GM23248 (cell line): ENCODE data around the gene NXPH4. TPM values are rescaled to one million over a fixed set of nuclear protein-coding genes. Genes with fewer than 3 reads are reported as not detected.

Experiments used
- DNase-seq: peaks from one replicate; pipeline ENCODE4 v3.0.0-alpha.2; 2015
- H2AFZ ChIP-seq: fragments of 200-600 bp; sonication (generic); 2 replicates; pipeline ENCODE4 v1.6.1; 2016; ENCODE audit warnings: antibody characterized with exemption
- H3F3A ChIP-seq: fragments of 200-600 bp; sonication (generic); 2 replicates; pipeline ENCODE4 v1.6.1; 2016; ENCODE audit warnings: mild to moderate bottlenecking, antibody characterized with exemption, mixed run types; ENCODE audit not compliant: insufficient read depth
- H3K27ac ChIP-seq: fragments of 200-600 bp; sonication (generic); 2 replicates; pipeline ENCODE4 v1.5.1; 2016; ENCODE audit warnings: mild to moderate bottlenecking
- H3K27me3 ChIP-seq: fragments of 200-600 bp; sonication (generic); replicated peaks from 2 replicates; pipeline ENCODE4 v1.6.1; 2016; ENCODE audit warnings: mild to moderate bottlenecking; ENCODE audit not compliant: insufficient read depth
- H3K36me3 ChIP-seq: fragments of 200-600 bp; sonication (generic); 2 replicates; pipeline ENCODE4 v1.6.1; 2016; ENCODE audit warnings: low read depth, mild to moderate bottlenecking
- H3K4me1 ChIP-seq: fragments of 200-600 bp; sonication (generic); 2 replicates; pipeline ENCODE4 v1.6.1; 2016; ENCODE audit warnings: mild to moderate bottlenecking; ENCODE audit not compliant: insufficient read depth
- H3K4me2 ChIP-seq: fragments of 200-600 bp; sonication (generic); one replicate; pipeline ENCODE4 v1.6.1; 2016; ENCODE audit warnings: mild to moderate bottlenecking; ENCODE audit not compliant: unreplicated experiment
- H3K4me3 ChIP-seq: fragments of 200-600 bp; sonication (generic); 2 replicates; pipeline ENCODE4 v1.5.1; 2016; ENCODE audit warnings: mild to moderate bottlenecking
- H3K79me2 ChIP-seq: fragments of 200-600 bp; sonication (generic); 2 replicates; pipeline ENCODE4 v1.6.1; 2016; ENCODE audit warnings: mild to moderate bottlenecking; ENCODE audit not compliant: insufficient read depth
- H3K9ac ChIP-seq: fragments of 200-600 bp; sonication (generic); 2 replicates; pipeline ENCODE4 v1.6.1; 2016; ENCODE audit warnings: mild to moderate bottlenecking
- H3K9me2 ChIP-seq: fragments of 200-600 bp; sonication (generic); 2 replicates; pipeline ENCODE4 v1.6.1; 2016; ENCODE audit warnings: mixed run types, mild to moderate bottlenecking, moderate library complexity; ENCODE audit not compliant: insufficient read depth
- H3K9me3 ChIP-seq: fragments of 200-600 bp; sonication (generic); one replicate; pipeline ENCODE4 v1.6.1; 2017; ENCODE audit warnings: low read depth
- H4K20me1 ChIP-seq: fragments of 200-600 bp; sonication (generic); 2 replicates; pipeline ENCODE4 v1.6.0; 2016; ENCODE audit not compliant: insufficient read depth
- EZH2 ChIP-seq: fragments of 200-600 bp; sonication (generic); IDR thresholded peaks from 2 replicates; pipeline ENCODE4 v1.6.1; 2018; ENCODE audit warnings: antibody characterized with exemption, mild to moderate bottlenecking; ENCODE audit not compliant: insufficient read depth, poor library complexity, severe bottlenecking
- EZH2phosphoT487 ChIP-seq: fragments of 200-600 bp; sonication (generic); IDR thresholded peaks from 2 replicates; pipeline ENCODE4 v1.6.1; 2018; ENCODE audit warnings: antibody characterized with exemption, moderate library complexity, mild to moderate bottlenecking, low read depth; ENCODE audit not compliant: insufficient read depth
- WGBS, 2 experiments: methylation state at CpG; one replicate each; pipeline ENCODE4 v1.1.6; 2015 to 2017; ENCODE audit warnings: low lambda C conversion rate in 2 of 2, low coverage in 1 of 2; ENCODE audit errors: missing lambda C conversion rate in 2 of 2; 5-methylcytosine and 5-hydroxymethylcytosine counted together
- in situ Hi-C: fragments of 300-500 bp; cut with MboI; formaldehyde crosslinking; loops from 2 replicates; pipeline ENCODE4 v1.15.0; 2020
- polyA plus RNA-seq: library from polyadenylated mRNA; unstranded; fragments of >200 nt; fragmentation: Nextera tagmentation; extraction: Ambion mirVana; gene quantifications from 2 replicates; pipeline ENCODE4 v1.2.1, GENCODE V29; 2016
- total RNA-seq: library from RNA; depleted of rRNA; stranded (reverse); fragments of >200 nt; shearing (Covaris generic); gene quantifications from 2 replicates; pipeline ENCODE4 v1.2.3, GENCODE V29; 2014

NXPH4 gene
- total and polyA plus RNA-seq, 2 experiments from 2014 or later, result 5.4 to 5.7 TPM

DNA sequence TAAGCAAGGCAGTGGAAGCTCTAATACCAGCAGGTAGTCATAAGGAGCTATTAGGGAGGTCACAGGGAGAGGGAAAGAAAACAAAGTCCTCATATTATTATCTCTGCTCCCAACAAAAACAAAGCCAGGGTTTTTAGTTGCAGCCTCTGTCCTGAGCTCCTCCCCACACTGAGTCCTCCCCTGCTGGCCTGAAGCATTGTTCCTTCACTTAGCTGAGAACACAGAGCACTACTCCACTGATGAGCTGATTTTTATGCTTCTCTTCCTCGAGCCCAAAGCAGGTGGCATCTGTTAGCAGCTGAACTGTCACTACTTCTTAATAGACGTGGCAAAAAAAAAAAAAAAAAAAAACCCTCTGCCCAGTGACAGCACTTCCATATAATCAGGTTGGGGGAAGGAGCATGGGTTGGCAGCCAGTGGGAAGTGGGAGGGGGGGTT is 44.9 kb downstream of the NXPH4 start:
- Histone ChIP-seq H3F3A (0 out of 2 replicates have a peak, but pooled peaks cover 5% of the 10 kb centered on the region), H3K4me2 (no peak overlapping the region), H3K9me2 (no peaks in the 10 kb centered on the region), H3K36me3 (peaks cover 27% of the 10 kb centered on the region), H3K4me3 (no peak overlapping the region), H3K27me3 (no peaks in the 10 kb centered on the region), H3K9me3 (no peaks in the 10 kb centered on the region), H4K20me1 (no peaks in the 10 kb centered on the region), H3K9ac (no peak overlapping the region), H3K4me1 (no peaks in the 10 kb centered on the region), H2AFZ (no peak overlapping the region), H3K79me2 (no peaks in the 10 kb centered on the region), H3K27ac (no peak overlapping the region)
- in situ Hi-C loops, result no loop called here
- WGBS, 2 experiments, result 54 to 62% methylated on average over 2 of the region's 2 CpGs
- no peak for DNase-seq
- TF ChIP-seq EZH2phosphoT487 (no peak), EZH2 (no peak)

DNA sequence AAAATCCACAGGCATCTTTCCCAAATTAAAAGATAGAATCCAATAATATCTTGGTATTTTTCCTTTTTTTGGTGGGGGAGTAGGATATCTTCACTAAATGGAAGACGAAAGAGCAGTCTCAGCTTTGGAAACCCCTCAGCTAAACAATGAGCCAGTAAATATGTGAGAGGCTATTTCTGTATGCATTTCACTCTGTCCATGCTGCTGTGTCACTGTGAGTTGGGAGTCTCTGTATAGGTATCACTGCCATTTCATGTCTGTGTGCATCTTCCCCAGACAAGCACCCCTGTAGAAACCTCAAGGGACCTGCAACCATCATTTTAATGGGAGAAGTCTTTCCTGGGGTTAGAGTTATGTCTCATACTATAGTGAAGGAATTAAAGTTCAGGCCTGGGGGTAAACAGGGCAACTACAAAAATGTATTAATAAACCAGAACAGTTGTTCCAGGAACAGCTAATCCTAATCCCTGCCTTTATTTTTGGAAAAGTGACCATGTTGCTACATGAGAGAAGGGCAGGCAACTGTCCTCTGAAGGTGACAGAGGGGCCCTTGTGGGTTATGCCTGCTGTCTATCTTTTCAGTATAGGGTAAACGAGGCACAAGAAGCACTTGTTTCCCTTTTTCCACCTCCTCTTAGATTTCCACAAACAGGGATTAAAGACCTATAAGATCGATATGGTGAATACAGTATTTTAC is 45.7 kb downstream of the NXPH4 start:
- WGBS, 2 experiments, result 82 to 88% methylated on average over 3 of the region's 3 CpGs
- Histone ChIP-seq H3K4me2 (no peak overlapping the region), H3K27me3 (no peaks in the 10 kb centered on the region), H3K36me3 (peaks cover 25% of the 10 kb centered on the region), H3K79me2 (no peaks in the 10 kb centered on the region), H3K27ac (no peak overlapping the region), H2AFZ (no peak overlapping the region), H3F3A (0 out of 2 replicates have a peak, but pooled peaks cover 5% of the 10 kb centered on the region), H3K4me1 (no peaks in the 10 kb centered on the region), H3K9ac (no peak overlapping the region), H3K9me2 (no peaks in the 10 kb centered on the region), H3K9me3 (no peaks in the 10 kb centered on the region), H4K20me1 (no peaks in the 10 kb centered on the region), H3K4me3 (no peak overlapping the region)
- no peak for DNase-seq
- in situ Hi-C loops, result no loop called here
- TF ChIP-seq EZH2phosphoT487 (no peak), EZH2 (no peak)

DNA sequence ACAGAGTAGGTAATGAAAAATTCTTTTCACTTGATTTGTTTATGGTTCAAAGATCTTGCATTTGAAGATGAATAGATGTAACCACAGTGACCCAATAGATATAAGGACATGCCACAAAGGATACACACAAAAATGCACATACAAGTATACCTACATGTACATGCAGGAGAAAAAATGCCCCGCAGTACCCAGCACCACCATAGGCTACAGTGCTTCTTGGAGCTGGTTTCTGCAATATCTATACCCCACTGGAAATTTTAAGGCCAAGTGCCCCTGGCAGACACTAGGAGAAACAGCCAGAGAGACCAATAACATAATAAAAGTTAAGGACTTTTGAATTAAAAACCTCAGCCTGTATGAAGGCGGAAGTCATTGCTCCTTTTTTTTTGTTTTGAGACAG is 46.5 kb downstream of the NXPH4 start:
- Histone ChIP-seq H3K4me3 (no peak overlapping the region), H3K9me3 (no peaks in the 10 kb centered on the region), H3K9me2 (no peaks in the 10 kb centered on the region), H4K20me1 (no peaks in the 10 kb centered on the region), H3K4me1 (no peaks in the 10 kb centered on the region), H2AFZ (no peak overlapping the region), H3K4me2 (no peak overlapping the region), H3K27ac (no peak overlapping the region), H3K79me2 (no peaks in the 10 kb centered on the region), H3K9ac (no peak overlapping the region), H3K36me3 (peaks cover 26% of the 10 kb centered on the region), H3K27me3 (no peaks in the 10 kb centered on the region), H3F3A (peaks cover 13% of the 10 kb centered on the region; the same call in 1 of the 2 replicates)
- no peak for DNase-seq
- in situ Hi-C loops, result no loop called here
- no peak for TF ChIP-seq EZH2phosphoT487
- no peak for TF ChIP-seq EZH2
- WGBS, 2 experiments, result 78 to 99% methylated on average over 2 of the region's 2 CpGs

DNA sequence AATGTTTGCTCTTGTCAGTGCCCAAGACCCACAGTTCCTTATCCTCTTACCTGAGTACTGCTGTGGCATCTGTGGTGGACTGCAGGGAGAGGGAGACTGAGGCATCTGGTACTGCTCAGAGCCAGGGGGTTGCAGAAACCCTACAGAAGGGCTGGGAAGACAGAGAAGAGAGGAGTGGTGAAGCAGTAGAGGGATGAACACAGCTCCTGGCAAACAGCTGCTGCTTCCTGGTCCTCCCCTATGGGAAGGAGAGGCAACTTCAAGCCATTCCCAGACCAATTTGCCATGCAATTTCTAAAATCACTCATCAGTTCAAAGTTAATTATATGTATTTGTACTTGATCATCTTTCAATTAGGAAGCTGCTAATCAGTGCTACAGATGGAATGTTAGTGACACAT is 50.1 kb downstream of the NXPH4 start:
- no peak overlapping the region for H2AFZ ChIP-seq
- H3K4me2 ChIP-seq, result no peak overlapping the region
- no peak for DNase-seq
- H3K4me3 ChIP-seq, result no peak overlapping the region
- H4K20me1 ChIP-seq, result no peaks in the 10 kb centered on the region
- H3K9ac ChIP-seq, result no peak overlapping the region
- H3K79me2 ChIP-seq, result no peaks in the 10 kb centered on the region
- H3K9me3 ChIP-seq, result no peaks in the 10 kb centered on the region
- no peak overlapping the region for H3K27ac ChIP-seq
- no peaks in the 10 kb centered on the region for H3K9me2 ChIP-seq
- H3K27me3 ChIP-seq, result no peaks in the 10 kb centered on the region
- no peak for TF ChIP-seq EZH2
- TF ChIP-seq EZH2phosphoT487, result no peak
- H3K36me3 ChIP-seq, result peaks cover 18% of the 10 kb centered on the region
- H3F3A ChIP-seq, result peaks cover 14% of the 10 kb centered on the region; the same call in 1 of the 2 replicates
- no peaks in the 10 kb centered on the region; the same call in 1 of the 2 replicates for H3K4me1 ChIP-seq
- in situ Hi-C loops, result no loop called here
